HG03139 (cell line): ENCODE data around the gene PTPRN2.

Source experiments
- ATAC-seq: cut with Tn5 transposase; IDR thresholded peaks from one replicate; pipeline ENCODE4 v1.9.1; 2021; ENCODE audit not compliant: unreplicated experiment

The PTPRN2 gene

DNA sequence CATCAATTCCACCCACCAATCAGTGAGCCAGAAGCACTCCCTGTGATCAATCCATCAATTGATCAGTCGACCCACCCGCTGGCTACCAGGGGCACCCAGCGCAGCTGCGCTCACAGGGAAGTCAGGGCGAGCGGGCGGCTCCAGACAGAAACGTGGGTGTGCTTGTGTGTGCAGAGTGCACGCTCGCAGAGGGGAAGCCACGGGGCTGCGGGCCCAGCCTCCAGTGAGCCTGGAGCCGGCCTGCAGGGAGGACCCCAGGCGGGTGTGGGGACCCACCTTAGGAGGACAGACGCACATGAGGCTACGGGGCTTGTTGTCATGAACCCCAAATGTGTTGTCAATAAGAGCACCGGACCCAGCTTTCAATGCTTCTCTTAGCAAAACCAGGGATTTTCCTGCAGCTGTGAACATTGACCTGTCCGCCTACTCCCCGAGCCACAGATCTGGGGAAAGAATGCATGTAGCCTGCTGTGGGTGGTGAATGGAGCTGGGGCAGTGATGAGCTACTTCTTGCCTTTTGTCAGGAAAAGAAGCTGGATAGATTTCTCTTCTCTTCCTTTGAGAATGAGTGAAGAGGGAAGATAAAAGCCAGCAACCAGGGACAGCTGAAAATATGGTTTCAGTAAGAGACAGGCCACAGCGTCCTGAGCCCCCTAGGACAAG is 753.0 kb downstream of the PTPRN2 start:
- no peak for ATAC-seq

DNA sequence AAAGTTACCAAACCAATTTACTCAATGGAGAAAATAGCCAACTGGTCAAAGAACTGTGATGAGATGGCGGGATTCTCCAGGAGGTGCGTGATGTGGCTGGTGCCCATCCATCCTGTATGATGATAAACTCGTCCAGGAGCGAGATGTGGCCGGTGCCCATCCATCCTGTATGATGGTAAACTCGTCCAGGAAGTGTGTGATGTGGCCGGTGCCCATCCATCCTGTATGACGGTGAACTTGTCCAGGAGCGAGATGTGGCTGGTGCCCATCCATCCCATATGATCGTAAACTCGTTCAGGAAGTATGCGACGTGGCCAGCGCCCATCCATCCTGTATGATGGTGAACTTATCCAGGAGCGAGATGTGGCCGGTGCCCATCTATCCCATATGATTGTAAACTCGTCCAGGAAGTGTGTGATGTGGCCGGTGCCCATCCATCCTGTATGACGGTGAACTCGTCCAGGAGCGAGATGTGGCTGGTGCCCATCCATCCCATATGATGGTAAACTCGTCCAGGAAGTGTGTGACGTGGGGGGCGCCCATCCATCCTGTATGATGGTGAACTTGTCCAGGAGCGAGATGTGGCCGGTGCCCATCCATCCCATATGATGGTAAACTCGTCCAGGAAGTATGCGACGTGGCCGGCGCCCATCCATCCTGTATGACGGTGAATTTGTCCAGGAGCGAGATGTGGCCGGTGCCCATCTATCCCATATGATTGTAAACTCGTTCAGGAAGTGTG is 754.6 kb downstream of the PTPRN2 start:
- no peak for ATAC-seq

DNA sequence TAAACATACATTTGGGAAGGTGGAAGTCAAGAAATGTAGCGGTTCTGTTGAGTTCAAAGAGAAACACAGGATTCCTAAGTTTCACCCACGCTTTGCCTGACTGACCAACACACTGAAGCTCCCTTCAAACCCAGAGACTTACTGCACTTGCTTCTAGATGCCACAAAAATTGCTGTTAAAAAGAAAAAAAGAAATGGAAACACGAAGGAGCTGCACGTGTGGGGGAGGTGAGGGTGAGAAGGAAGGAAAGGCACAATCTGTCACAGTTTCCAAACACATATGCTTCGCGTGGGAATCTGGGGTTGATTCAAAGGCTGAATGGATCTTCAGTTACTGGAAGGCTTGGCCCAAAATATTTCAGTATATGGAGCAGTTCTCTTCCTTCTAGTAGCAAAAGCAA is 755.2 kb downstream of the PTPRN2 start:
- ATAC-seq = no peak

DNA sequence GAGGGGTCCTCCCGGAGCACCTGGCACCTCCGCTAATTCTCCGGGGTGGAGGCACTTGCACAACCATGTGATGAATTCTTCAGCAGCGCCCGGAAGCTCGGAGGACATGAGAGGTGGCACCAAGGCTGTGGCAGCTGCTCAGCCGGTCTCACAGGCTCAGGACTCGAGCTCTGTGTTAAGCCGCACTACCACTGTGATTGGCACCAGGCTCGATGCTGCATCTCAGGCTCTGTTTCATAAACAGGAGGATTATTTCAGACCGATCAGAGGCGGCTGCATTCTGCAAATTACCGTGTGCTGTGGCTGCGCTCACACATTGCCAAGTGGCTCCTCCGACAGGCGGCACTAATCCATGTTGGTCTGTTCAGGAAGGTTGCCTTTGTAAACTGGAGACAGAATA is 755.6 kb downstream of the PTPRN2 start:
- ATAC-seq = no peak

DNA sequence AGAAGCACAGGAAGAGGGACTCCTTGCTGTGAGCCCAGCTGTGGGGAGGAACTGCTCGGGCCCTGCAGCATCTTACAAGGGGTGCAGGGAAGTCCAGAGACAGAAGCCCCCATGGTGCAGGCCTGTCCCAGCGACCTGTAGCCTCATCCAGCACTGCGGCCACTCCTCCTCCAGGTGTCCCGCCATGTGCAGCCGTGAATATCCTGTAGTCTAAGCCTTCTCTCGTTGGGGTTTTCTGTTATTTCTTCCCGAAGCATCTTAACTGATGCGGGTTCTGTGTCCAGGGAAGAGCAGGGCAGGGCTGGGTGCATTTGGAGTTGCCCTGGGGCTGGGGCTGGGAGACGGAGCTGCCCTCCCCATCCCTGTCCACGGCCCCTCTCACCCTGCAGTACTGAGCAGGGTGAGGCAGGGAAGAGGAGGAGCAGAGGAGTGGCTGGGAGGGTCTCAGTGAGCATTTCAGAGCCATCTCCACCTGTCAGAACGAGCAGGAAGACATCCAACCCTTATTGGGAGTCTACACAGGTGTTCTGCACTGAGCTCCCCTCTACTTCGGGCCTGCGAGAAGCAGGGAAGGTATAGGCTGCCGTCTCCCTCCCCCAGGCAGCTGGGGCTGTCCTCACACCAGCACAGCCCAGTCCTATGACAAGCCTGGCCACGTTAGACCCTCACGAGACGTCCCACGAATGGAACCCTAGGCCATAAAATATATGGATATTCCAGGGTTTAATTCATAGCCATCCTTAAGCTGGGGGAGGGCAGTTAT is 756.3 kb downstream of the PTPRN2 start:
- ATAC-seq = no peak

DNA sequence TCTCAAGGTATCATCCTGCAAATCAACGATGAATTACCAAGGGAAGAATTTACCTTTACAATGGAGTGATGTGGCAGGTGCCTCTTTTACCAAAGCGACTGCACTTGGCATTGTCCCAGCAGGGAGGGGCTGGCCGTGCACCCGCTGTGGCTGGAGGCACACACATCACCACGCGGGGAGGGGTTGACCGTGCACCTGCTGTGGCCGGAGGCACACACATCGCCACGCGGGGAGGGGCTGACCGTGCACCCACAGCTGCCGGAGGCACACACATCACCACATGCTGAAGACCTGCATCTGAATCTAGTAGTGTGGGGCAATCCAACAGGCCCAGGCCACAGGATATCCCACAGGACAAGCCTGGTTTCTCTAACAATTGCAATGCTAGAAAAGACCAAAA is 757.3 kb downstream of the PTPRN2 start:
- ATAC-seq = no peak

DNA sequence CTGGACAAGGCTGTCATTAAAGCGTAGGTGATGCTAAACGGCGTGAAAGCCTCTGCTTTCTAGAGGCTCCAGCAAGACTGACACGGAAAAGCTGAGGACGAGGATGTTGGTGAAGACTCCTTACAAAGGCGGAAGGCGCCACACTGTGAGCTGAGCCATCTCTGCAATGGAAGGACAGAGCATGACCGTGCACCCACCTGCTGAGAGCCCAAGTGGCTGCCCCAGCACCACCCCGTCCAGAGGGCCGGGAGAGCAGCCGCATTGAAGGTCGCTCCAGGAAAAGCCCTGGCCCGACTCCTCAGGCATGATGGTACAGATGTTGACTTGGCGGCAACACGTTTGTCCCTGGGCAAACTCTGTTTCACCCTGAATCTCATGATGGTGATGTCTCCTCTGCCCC is 758.1 kb downstream of the PTPRN2 start:
- no peak for ATAC-seq

DNA sequence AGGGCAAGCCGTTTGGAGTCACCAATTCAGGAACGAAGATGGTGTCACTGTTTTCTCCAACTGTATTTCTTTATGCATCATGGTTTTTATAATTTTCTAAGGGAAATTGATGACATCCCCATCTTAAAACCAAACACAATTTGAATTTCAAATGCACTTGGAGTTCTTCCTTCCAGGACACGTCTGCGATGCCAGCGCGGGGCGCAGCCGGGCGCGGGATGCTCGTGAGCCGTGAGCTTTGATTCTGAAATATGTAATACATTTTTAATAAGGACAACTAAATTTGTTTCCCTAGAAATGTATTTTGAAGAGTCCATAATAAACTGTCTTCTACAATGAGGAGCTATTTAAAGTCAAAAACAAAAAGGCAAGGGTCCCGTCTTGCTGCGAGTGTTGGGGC is 758.7 kb downstream of the PTPRN2 start:
- ATAC-seq = no peak

DNA sequence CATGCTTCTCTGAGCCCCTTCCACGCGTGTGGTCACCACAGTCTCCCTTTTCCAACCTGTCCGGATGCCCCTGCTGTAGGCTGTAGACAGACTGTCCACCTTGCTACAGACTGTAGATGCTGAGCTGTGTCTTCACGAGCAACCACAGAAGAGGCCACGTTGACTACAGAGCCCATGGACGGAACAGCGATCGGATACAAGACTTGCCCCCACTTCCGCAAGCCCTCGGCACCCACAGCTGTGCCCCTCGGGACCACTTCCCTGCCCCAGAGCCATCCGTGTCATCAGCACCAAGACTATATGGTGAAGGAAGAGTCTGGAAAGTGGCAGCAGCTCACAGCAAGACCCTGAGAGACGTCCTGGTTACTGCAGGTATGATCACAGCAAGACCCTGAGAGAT is 759.4 kb downstream of the PTPRN2 start:
- no peak for ATAC-seq

DNA sequence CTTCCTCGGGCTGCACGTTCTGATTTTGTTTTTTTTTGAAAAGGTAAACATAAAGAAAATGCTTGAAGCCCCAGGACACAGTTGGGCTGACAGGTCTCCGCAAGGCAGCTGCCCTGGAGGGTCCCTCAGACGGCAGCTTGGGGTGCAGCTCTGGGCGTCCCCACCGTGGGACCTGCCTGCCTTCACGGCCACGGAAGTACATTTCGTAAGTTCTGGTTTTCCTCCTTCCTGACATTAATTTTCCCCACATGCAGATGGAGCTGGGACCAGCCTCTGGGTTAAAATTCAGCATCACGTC is 759.8 kb downstream of the PTPRN2 start:
- ATAC-seq = no peak

DNA sequence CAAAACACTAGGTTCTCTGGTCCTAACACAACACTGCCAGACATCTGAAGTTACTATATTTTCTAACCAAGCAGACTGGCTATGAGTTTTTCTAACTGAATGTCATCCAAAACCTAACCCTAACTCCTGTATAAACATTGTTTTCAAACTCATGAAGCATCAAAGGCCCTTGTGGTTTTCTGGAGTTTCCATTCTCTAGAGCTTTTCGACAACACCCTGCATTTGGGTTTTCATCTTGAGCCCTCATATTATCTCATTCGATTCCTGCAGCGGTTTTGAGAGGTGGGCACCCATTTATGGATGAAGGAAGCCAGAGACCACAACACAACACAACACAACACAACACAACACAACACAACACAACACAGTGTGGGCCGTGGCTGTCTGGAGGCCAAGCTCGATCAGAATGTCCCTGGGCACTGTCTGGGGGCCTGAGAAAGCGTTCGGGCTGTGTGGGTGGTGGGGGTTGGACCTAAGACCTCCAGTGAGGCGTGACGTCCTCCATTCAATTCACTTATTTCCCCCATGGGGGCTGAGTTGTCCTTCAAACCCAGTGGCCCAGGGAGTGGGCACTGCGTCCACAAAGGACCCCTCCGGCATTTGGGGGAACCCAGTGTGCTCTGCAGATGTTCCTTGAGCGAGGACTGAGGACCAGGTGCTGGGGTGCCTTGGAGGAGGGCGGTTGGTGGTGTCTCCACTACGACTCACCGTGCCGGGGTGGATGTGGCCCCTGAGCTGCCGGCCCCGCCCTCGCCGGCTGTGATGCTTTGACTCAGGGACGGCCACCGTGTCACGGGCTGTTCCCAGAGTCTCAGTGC is 760.4 kb downstream of the PTPRN2 start:
- no peak for ATAC-seq

DNA sequence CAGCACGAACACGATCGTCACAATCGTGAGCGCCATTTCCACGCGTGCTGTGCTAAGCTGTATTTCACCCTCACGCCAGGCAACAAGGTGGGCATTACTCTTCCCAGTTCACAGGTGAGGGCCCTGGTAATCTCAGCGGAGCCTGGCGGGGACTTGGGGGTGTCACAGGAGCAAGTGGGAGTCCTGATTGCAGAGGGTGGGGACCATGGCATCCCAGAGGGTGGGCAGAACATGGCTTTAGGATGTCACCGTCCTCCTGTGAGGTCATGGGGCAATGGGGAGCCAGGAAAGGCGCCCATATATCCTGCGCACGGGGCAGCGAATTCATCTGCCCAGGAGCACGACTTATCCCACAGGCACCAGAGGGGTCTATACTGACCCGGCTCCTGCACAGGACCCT is 761.1 kb downstream of the PTPRN2 start:
- no peak for ATAC-seq

DNA sequence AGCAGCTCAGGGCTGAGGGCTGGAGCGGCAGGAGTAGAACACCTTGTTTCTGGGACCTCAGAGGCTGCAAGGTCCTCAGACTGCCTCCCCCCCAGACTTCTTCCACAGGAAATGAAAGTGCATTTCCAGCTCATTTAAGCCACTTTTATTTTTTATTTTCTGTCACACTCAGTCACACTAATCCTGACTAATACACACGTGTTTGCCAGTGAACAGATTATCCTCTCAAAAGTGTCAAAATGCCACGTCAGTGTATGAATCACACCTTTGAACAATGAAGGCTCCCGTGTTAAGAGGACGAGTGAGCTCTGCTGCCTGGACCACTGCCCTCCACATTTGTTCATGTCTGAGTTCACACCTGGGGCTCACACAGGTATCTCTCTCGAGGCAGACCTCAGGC is 762.3 kb downstream of the PTPRN2 start:
- ATAC-seq = no peak

DNA sequence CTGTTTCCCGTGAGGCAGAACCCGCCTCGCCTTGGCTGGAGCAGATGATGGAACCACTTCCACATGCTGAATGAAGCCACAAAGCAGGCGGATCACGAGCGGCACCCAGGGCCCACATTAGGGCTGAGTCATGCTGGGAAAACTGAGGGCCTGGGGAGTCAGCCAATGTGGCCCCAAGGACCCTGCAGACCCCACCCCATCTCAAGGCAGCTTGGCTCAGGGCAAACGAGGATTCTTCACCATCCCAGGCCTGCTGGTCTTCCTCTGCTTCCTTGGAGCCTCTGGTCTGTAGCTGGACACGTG is 762.9 kb downstream of the PTPRN2 start:
- ATAC-seq = no peak

DNA sequence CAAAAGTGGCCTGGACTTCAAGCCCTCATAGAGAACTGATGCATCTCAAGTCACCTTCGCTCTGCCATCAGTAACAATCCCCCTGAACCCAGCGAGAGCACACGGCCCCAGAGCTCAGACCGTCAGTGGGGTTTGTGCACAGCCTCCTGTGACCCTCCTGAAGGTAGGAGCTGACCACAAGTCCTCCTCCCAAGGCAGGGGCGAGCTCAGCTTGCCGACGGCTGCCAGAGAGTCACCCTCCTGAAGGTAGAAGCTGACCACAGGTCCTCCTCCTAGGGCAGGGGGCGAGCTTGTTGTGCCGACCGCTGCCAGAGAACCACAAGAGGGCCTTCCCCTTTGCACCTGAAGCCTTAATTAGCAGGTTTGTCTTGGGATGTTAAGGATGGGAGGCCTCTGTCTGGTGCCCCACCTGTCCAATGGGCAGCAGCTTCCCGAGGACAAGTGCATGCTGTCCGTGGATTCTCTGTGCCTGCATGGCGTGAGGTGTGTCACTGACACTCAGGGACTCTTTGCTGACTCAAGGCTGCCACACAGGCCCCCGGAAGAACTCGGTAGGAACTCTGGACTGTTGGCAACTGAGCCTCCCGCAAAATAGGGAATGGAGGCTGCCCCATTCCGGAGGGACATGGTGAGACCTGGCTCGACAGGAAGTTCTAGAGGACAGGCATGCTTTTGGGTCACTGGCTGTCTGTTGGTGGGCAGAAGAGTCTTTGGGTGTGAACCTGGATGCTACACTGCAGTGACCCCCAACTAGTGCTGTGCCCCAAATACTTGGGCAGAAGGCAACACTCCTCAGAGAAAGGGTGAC is 763.4 kb downstream of the PTPRN2 start:
- ATAC-seq = no peak

DNA sequence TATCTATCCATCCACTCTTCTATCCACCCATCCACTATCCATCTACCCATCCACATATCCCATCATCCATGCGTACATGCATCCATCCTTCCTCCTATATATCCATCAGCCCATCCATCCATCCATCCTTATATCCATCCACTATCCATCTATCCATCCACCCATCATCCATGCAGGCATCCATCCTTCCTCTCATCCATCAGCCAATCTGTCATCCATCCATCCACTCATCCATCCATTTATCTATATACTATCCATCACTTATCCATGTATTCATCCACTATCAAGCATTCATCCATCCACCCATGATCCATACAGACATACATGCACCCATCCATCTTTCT is 765.0 kb downstream of the PTPRN2 start:
- no peak for ATAC-seq

DNA sequence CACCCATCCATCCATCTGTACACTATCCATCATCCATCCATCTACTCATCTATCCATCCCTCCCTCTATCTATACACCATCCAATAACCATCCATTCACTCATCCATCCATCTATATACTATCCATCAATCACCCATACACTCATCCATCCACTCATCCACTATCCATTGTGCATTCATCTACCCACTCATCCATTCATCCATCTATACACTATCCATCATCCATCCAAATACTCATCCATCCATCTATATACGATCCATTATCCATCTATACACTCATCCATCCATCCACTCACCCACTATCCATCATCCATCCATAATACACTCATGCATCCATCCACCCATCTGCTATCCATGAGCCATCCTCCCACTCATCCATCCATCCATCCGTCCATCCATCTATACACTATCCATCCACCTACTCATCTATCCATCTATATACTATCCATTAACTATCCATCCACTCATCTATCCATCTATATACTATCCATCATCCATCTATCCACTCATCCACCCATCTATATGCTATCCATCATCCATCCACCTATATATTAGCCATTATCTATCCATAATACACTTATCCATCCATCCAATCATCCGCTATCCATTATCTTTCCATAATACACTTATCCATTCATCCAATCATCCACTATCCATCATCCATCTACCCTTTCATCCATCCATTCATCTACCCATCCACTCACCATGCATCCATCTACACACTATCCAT is 765.5 kb downstream of the PTPRN2 start:
- ATAC-seq = no peak

DNA sequence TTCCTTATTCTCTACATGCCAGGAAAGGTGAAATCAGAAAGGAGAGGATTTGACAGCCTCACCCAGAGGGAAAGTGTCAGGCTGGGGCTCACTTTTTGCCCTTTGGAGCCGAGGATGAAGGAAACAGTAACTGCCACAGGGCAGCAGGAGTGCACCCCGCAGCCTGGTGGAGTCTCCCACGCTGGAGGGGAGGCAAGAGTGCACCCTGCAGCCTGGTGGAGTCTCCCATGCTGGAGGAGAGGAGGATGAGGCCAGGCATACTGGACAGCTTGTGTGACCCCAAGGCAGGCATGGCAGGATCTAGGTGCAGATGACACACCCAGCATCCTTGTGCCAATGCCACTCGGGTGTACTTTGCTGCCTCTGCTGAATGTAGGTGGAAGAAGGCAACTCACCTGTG is 766.8 kb downstream of the PTPRN2 start:
- ATAC-seq = no peak

DNA sequence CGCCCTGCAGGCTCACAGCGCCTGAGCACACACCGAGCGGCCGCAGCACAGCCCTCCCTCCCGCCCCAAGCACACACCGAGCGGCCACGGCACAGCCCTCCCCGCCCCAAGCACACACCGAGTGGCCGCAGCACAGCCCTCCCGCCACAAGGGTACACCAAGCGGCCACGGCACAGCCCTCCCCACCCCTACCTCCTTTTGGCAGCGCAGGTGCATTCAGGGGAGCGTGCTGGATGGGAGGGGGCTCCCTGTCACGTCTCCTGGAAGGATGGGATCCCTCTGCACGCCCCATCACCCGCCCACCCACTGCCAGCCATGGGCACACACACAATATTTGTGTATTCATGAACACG is 768.2 kb downstream of the PTPRN2 start:
- ATAC-seq = no peak

DNA sequence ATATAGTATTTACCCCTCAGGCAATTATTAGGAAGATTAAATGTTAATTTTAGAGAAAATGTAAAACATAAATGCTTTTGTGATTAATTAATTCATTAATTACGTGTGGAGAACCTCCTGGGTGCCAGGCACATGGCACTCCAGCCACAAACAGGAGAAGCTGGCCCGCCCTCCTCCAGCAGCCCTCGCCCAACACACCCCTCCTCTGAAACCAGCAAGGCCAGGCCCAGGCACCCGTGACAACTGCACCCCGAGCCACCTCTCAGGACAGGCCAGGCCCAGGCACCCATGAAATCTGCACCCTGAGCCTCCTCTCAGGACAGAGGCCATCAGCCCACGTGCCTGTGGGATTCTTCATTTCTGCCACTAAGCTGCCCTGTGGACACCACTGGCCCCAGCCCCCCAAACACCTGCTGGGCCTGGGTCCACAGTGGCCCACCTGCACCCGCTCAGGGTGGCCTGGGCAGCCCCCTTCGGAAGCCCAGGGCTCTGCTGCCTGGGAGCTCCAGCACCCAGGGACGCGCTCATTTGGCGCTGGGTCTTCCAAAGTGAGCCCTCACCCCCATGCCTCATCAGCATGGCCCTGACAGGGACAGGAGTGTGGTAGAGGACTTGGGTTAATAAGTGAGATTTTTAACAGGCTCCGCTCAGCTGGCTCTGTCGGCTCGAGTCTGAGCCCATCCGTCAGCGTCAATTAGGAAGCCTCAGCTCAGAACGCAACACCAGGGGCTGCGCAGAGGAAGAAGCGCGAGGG is 768.7 kb downstream of the PTPRN2 start:
- no peak for ATAC-seq
